Neural cell (in vitro differentiated cells): ENCODE data around the gene MORF4L2.

Experiments used
- EP300 ChIP-seq: fragments of 450-650 bp; conservative IDR thresholded peaks from 2 replicates; pipeline ENCODE4 v1.6.1; 2014; ENCODE audit warnings: antibody characterized with exemption, mild to moderate bottlenecking, moderate library complexity; ENCODE audit not compliant: poor library complexity, severe bottlenecking
- EZH2 ChIP-seq: fragments of 200-600, 300-800 bp; shearing (Covaris generic), sonication (generic); IDR thresholded peaks from 2 replicates; pipeline ENCODE4 v1.6.1; 2014; ENCODE audit warnings: antibody characterized with exemption, low read length, borderline replicate concordance, mild to moderate bottlenecking; ENCODE audit not compliant: insufficient read depth, poor library complexity, severe bottlenecking
- TAF1 ChIP-seq: IDR thresholded peaks from 2 replicates; pipeline ENCODE4 v1.6.1; 2012; ENCODE audit warnings: low read depth
- TF ChIP-seq, protein P1 (sequence below): fragments of 450-650 bp; IDR thresholded peaks from 2 replicates; pipeline ENCODE4 v1.5.1; 2014; ENCODE audit warnings: antibody characterized with exemption, mild to moderate bottlenecking, moderate library complexity; ENCODE audit not compliant: poor library complexity, severe bottlenecking
- TF ChIP-seq, protein P2 (sequence below): IDR thresholded peaks from 2 replicates; pipeline ENCODE4 v1.6.1; 2012; ENCODE audit warnings: borderline replicate concordance

DNA sequence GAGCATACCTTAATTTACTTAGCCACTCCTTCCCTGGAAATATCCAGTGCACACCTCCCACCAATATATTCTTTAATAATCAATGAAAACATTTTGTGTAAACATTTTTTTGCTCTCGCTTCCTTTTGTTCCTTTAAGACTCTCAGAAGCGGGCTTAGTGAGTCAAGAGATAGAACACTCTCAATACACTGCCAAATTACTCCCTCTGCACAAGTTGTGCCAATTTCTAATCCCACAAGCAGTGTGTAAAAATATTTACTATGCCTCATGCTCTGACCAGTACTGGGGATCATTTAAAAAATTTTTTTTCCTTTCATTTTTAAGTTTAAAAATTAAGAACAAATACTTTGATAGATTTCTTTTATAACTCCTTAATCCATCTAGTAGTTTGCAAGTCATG, 5.1 kb downstream of the MORF4L2 start:
- TF ChIP-seq, protein P1, sequence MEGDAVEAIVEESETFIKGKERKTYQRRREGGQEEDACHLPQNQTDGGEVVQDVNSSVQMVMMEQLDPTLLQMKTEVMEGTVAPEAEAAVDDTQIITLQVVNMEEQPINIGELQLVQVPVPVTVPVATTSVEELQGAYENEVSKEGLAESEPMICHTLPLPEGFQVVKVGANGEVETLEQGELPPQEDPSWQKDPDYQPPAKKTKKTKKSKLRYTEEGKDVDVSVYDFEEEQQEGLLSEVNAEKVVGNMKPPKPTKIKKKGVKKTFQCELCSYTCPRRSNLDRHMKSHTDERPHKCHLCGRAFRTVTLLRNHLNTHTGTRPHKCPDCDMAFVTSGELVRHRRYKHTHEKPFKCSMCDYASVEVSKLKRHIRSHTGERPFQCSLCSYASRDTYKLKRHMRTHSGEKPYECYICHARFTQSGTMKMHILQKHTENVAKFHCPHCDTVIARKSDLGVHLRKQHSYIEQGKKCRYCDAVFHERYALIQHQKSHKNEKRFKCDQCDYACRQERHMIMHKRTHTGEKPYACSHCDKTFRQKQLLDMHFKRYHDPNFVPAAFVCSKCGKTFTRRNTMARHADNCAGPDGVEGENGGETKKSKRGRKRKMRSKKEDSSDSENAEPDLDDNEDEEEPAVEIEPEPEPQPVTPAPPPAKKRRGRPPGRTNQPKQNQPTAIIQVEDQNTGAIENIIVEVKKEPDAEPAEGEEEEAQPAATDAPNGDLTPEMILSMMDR = no peak
- TF ChIP-seq EP300 = no peak
- TF ChIP-seq EZH2 = no peak
- no peak for TF ChIP-seq TAF1
- TF ChIP-seq, protein P2, sequence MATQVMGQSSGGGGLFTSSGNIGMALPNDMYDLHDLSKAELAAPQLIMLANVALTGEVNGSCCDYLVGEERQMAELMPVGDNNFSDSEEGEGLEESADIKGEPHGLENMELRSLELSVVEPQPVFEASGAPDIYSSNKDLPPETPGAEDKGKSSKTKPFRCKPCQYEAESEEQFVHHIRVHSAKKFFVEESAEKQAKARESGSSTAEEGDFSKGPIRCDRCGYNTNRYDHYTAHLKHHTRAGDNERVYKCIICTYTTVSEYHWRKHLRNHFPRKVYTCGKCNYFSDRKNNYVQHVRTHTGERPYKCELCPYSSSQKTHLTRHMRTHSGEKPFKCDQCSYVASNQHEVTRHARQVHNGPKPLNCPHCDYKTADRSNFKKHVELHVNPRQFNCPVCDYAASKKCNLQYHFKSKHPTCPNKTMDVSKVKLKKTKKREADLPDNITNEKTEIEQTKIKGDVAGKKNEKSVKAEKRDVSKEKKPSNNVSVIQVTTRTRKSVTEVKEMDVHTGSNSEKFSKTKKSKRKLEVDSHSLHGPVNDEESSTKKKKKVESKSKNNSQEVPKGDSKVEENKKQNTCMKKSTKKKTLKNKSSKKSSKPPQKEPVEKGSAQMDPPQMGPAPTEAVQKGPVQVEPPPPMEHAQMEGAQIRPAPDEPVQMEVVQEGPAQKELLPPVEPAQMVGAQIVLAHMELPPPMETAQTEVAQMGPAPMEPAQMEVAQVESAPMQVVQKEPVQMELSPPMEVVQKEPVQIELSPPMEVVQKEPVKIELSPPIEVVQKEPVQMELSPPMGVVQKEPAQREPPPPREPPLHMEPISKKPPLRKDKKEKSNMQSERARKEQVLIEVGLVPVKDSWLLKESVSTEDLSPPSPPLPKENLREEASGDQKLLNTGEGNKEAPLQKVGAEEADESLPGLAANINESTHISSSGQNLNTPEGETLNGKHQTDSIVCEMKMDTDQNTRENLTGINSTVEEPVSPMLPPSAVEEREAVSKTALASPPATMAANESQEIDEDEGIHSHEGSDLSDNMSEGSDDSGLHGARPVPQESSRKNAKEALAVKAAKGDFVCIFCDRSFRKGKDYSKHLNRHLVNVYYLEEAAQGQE = no peak
